HEK293 (cell line): ENCODE measurements around the gene CACNA1D.

ENCODE experiments used
- CTCF ChIA-PET: fragments of 350-600 bp; formaldehyde crosslinking; extraction: SDS; loops from one replicate; lab custom pipeline; 2021; ENCODE audit warnings: antibody characterized with exemption; lab: Yijun Ruan, JAX
- POLR2A ChIA-PET: fragments of 300-600 bp; formaldehyde crosslinking; extraction: SDS; loops from one replicate; lab custom pipeline; 2020; ENCODE audit warnings: antibody characterized with exemption, inconsistent platforms; lab: Yijun Ruan, JAX
- H3K27ac ChIP-seq: fragments of 200-500 bp; sonication (Bioruptor generic); 2 replicates; pipeline ENCODE4 v1.5.1; 2014; ENCODE audit warnings: low read depth, low read length, control low read depth, inconsistent platforms; ENCODE audit errors: extremely low read depth
- H3K36me3 ChIP-seq, 2 experiments: fragments of 200-500 bp in 1 of 2; sonication (Bioruptor generic) in 1 of 2; 1 replicate in 1 of 2; 2 replicates in 1 of 2; pipeline ENCODE4 v1.5.1; 2014 to 2017; ENCODE audit warnings: inconsistent platforms in 2 of 2, low read length in 2 of 2; ENCODE audit not compliant: control insufficient read depth in 2 of 2, insufficient read depth in 1 of 2
- H3K4me1 ChIP-seq: fragments of 200-500 bp; sonication (Bioruptor generic); 2 replicates; pipeline ENCODE4 v1.5.1; 2014; ENCODE audit warnings: mild to moderate bottlenecking, low read length, inconsistent platforms; ENCODE audit not compliant: control insufficient read depth, insufficient read depth
- H3K4me3 ChIP-seq: 2 replicates; pipeline ENCODE4 v1.5.1; 2011; ENCODE audit warnings: low read depth, mild to moderate bottlenecking, control low read depth, low read length, moderate library complexity
- H3K9me3 ChIP-seq: fragments of 200-500 bp; sonication (Bioruptor generic); 2 replicates; pipeline ENCODE4 v1.5.1; 2014; ENCODE audit warnings: low read depth, low read length, inconsistent platforms; ENCODE audit not compliant: control insufficient read depth, insufficient read depth
- BCL11B ChIP-seq: fragments of 450-650 bp; formaldehyde crosslinking; IDR thresholded peaks from 2 replicates; pipeline ENCODE4 v1.5.1; 2016; ENCODE audit warnings: low read depth, missing biosample characterization, missing genetic modification characterization
- GLI2 ChIP-seq: fragments of 450-650 bp; formaldehyde crosslinking; IDR thresholded peaks from 2 replicates; pipeline ENCODE4; 2017; ENCODE audit warnings: missing biosample characterization, missing genetic modification characterization, low read depth, borderline replicate concordance
- HOXC10 ChIP-seq: sonication (generic); formaldehyde crosslinking; IDR thresholded peaks from 2 replicates; pipeline ENCODE4 v1.8.1; 2023; ENCODE audit warnings: mild to moderate bottlenecking, missing genetic modification reagents
- KLF1 ChIP-seq: fragments of 450-650 bp; formaldehyde crosslinking; IDR thresholded peaks from 2 replicates; pipeline ENCODE4 v1.5.1; 2016; ENCODE audit warnings: missing biosample characterization, missing genetic modification characterization
- KLF16 ChIP-seq: fragments of 450-650 bp; formaldehyde crosslinking; IDR thresholded peaks from 2 replicates; pipeline ENCODE4 v1.5.1; 2017; ENCODE audit warnings: missing biosample characterization, missing genetic modification characterization
- SCRT1 ChIP-seq: fragments of 450-650 bp; formaldehyde crosslinking; IDR thresholded peaks from 2 replicates; pipeline ENCODE4 v1.5.1; 2016; ENCODE audit warnings: missing biosample characterization, missing genetic modification characterization, borderline replicate concordance
- SCRT2 ChIP-seq: fragments of 450-650 bp; formaldehyde crosslinking; IDR thresholded peaks from 2 replicates; pipeline ENCODE4 v1.5.1; 2016; ENCODE audit warnings: missing biosample characterization, missing genetic modification characterization
- ZBTB17 ChIP-seq: fragments of 450-650 bp; formaldehyde crosslinking; IDR thresholded peaks from 2 replicates; pipeline ENCODE4 v1.5.1; 2016; ENCODE audit warnings: missing biosample characterization, missing genetic modification characterization
- ZBTB48 ChIP-seq: fragments of 450-650 bp; formaldehyde crosslinking; IDR thresholded peaks from 2 replicates; pipeline ENCODE4 v1.5.1; 2016; ENCODE audit warnings: missing biosample characterization, missing genetic modification characterization
- ZNF10 ChIP-seq: fragments of 450-650 bp; formaldehyde crosslinking; IDR thresholded peaks from 2 replicates; pipeline ENCODE4 v1.5.1; 2017; ENCODE audit warnings: missing biosample characterization, missing genetic modification characterization
- ZNF133 ChIP-seq: fragments of 450-650 bp; formaldehyde crosslinking; IDR thresholded peaks from 2 replicates; pipeline ENCODE4 v1.5.1; 2016; ENCODE audit warnings: missing biosample characterization, missing genetic modification characterization
- ZNF169 ChIP-seq: fragments of 450-650 bp; formaldehyde crosslinking; IDR thresholded peaks from 2 replicates; pipeline ENCODE4 v1.5.1; 2016; ENCODE audit warnings: missing biosample characterization, missing genetic modification characterization
- ZNF174 ChIP-seq: fragments of 450-650 bp; formaldehyde crosslinking; IDR thresholded peaks from 2 replicates; pipeline ENCODE4 v1.5.0; 2017; ENCODE audit warnings: missing biosample characterization, mild to moderate bottlenecking, missing genetic modification characterization
- ZNF221 ChIP-seq: fragments of 450-650 bp; formaldehyde crosslinking; IDR thresholded peaks from 2 replicates; pipeline ENCODE4 v1.5.1; 2017; ENCODE audit warnings: missing biosample characterization, missing genetic modification characterization, borderline replicate concordance
- ZNF311 ChIP-seq: fragments of 450-650 bp; formaldehyde crosslinking; IDR thresholded peaks from 2 replicates; pipeline ENCODE4 v1.5.1; 2017; ENCODE audit warnings: missing biosample characterization, missing genetic modification characterization, borderline replicate concordance
- ZNF350 ChIP-seq: fragments of 450-650 bp; formaldehyde crosslinking; IDR thresholded peaks from 2 replicates; pipeline ENCODE4 v1.5.0; 2017; ENCODE audit warnings: missing biosample characterization, mild to moderate bottlenecking, missing genetic modification characterization
- ZNF394 ChIP-seq: fragments of 450-650 bp; formaldehyde crosslinking; IDR thresholded peaks from 2 replicates; pipeline ENCODE4 v1.5.1; 2016; ENCODE audit warnings: missing biosample characterization, missing genetic modification characterization, mild to moderate bottlenecking, moderate library complexity, borderline replicate concordance
- ZNF521 ChIP-seq: fragments of 450-650 bp; formaldehyde crosslinking; IDR thresholded peaks from 2 replicates; pipeline ENCODE4 v1.5.1; 2017; ENCODE audit warnings: missing biosample characterization, mild to moderate bottlenecking, missing genetic modification characterization
- ZNF560 ChIP-seq: fragments of 450-650 bp; formaldehyde crosslinking; IDR thresholded peaks from 2 replicates; pipeline ENCODE4 v1.5.1; 2017; ENCODE audit warnings: missing biosample characterization, missing genetic modification characterization, borderline replicate concordance
- ZNF654 ChIP-seq: fragments of 450-650 bp; formaldehyde crosslinking; IDR thresholded peaks from 2 replicates; pipeline ENCODE4 v1.5.1; 2016; ENCODE audit warnings: low read depth, missing biosample characterization, missing genetic modification characterization
- TF ChIP-seq, protein P1 (sequence below): fragments of 450-650 bp; formaldehyde crosslinking; IDR thresholded peaks from 2 replicates; pipeline ENCODE4; 2016; ENCODE audit warnings: missing biosample characterization, missing genetic modification characterization
- TF ChIP-seq, protein P2 (sequence below): fragments of 450-650 bp; formaldehyde crosslinking; IDR thresholded peaks from 2 replicates; pipeline ENCODE4 v1.5.1; 2017; ENCODE audit warnings: missing biosample characterization, missing genetic modification characterization
- TF ChIP-seq, protein P3 (sequence below): sonication (generic); formaldehyde crosslinking; IDR thresholded peaks from 2 replicates; pipeline ENCODE4 v1.8.1; 2022; ENCODE audit warnings: mild to moderate bottlenecking, moderate library complexity, missing genetic modification reagents

The CACNA1D gene

DNA sequence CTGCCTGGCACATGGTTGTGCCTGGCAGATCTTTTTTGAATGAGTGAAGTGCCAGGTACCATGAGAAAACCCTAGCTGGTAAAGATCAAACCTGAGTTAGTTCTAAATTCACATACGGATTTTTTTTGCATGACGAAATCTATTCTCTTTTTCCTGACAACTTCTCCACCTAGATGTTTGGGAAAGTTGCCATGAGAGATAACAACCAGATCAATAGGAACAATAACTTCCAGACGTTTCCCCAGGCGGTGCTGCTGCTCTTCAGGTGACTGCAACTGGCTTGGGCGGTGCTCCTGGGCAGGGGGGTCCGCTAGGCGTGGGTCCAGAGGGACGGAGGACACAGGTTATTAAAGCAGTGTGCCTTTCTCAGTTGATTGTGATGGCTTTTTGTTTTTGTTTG is 280.0 kb downstream of the CACNA1D start (continued):
- TF ChIP-seq, protein P1, sequence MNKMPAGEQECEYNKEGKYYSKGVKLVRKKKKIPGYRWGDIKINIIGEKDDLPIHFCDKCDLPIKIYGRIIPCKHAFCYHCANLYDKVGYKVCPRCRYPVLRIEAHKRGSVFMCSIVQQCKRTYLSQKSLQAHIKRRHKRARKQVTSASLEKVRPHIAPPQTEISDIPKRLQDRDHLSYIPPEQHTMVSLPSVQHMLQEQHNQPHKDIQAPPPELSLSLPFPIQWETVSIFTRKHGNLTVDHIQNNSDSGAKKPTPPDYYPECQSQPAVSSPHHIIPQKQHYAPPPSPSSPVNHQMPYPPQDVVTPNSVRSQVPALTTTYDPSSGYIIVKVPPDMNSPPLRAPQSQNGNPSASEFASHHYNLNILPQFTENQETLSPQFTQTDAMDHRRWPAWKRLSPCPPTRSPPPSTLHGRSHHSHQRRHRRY, result no peak
- TF ChIP-seq KLF1 (tag by site-specific recombination) (no peak), ZNF654 (tag by site-specific recombination) (no peak), ZNF169 (no peak), HOXC10 (CRISPR knock-in tag) (no peak)

DNA sequence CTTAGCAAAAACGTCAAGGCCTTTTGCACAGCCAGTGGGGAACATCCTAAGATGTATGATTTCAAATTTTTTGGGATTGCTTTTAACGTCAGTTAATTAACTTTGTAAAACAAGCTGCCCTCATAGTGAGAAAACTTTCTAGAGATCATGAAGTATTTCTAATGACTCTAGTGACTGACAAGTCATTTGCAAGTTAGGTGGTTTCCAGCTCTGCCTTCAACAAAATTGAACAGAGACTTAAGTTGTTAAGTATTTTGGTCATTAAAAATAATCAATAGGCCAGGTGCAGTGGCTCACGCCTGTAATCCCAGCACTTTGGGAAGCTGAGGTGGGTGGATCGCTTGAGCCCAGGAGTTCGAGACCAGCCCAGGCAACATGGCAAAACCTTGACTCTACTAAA is 280.6 kb downstream of the CACNA1D start:
- H3K4me3 ChIP-seq, result no peak overlapping the region
- POLR2A ChIA-PET, result no interaction called here
- H3K27ac ChIP-seq, result no peak overlapping the region
- TF ChIP-seq ZBTB48 (tag by site-specific recombination) (no peak), BCL11B (tag by site-specific recombination) (no peak), ZNF311 (tag by site-specific recombination) (no peak), ZNF221 (tag by site-specific recombination) (no peak), ZNF350 (no peak), ZNF133 (tag by site-specific recombination) (no peak), SCRT1 (no peak), ZNF174 (tag by site-specific recombination) (no peak), ZNF560 (tag by site-specific recombination) (no peak)
- TF ChIP-seq, protein P2, sequence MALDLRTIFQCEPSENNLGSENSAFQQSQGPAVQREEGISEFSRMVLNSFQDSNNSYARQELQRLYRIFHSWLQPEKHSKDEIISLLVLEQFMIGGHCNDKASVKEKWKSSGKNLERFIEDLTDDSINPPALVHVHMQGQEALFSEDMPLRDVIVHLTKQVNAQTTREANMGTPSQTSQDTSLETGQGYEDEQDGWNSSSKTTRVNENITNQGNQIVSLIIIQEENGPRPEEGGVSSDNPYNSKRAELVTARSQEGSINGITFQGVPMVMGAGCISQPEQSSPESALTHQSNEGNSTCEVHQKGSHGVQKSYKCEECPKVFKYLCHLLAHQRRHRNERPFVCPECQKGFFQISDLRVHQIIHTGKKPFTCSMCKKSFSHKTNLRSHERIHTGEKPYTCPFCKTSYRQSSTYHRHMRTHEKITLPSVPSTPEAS (tag by site-specific recombination), result no peak
- TF ChIP-seq, protein P3, sequence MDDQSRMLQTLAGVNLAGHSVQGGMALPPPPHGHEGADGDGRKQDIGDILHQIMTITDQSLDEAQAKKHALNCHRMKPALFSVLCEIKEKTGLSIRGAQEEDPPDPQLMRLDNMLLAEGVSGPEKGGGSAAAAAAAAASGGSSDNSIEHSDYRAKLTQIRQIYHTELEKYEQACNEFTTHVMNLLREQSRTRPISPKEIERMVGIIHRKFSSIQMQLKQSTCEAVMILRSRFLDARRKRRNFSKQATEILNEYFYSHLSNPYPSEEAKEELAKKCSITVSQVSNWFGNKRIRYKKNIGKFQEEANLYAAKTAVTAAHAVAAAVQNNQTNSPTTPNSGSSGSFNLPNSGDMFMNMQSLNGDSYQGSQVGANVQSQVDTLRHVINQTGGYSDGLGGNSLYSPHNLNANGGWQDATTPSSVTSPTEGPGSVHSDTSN (CRISPR knock-in tag), result no peak
- CTCF ChIA-PET, result interaction anchor here (0.6 kb wide), 1 partner anchor 44 kb away, joined by 3 read pairs; no protein-coding TSS in a partner anchor
- H3K36me3 ChIP-seq, result no peaks in the 10 kb centered on the region
- no peaks in the 10 kb centered on the region for H3K9me3 ChIP-seq
- H3K4me1 ChIP-seq, result no peaks in the 10 kb centered on the region

DNA sequence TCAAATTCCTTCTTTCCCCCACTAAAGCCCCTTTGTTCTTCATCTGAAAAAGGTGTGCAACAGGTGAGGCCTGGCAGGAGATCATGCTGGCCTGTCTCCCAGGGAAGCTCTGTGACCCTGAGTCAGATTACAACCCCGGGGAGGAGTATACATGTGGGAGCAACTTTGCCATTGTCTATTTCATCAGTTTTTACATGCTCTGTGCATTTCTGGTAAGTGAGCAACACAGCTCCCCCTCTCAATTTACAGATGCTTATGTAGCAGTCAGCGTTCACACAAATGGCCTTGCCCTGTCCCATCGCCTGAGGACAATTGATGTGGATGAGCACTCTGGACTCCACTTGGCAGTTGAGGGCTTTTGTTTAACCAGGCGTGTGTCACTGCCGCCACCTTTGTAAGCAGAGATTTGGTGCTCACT is 281.4 kb downstream of the CACNA1D start:
- no peaks in the 10 kb centered on the region for H3K36me3 ChIP-seq
- ChIA-PET POLR2A (no interaction called here), CTCF (no interaction called here)
- H3K4me3 ChIP-seq, result no peak overlapping the region
- H3K9me3 ChIP-seq, result no peaks in the 10 kb centered on the region
- no peaks in the 10 kb centered on the region for H3K4me1 ChIP-seq
- TF ChIP-seq ZNF394 (tag by site-specific recombination) (no peak), ZNF10 (tag by site-specific recombination) (no peak), SCRT2 (tag by site-specific recombination) (peak; percentile 90), SCRT1 (peak; percentile 69), ZNF521 (no peak), ZBTB17 (no peak), KLF16 (no peak), GLI2 (tag by site-specific recombination) (no peak), ZNF350 (no peak)
- TF ChIP-seq, protein P2 (tag by site-specific recombination), result no peak
- no peak overlapping the region for H3K27ac ChIP-seq
